ENCODE measurements around the gene MTF1.
A peak's percentile ranks its signal among the peaks of the same experiment; 100 is the strongest.

MTF1 gene

GRCh38 chr1:37817481-37817880 is 41.9 kb downstream of the MTF1 start:
- CTCF ChIA-PET: no interaction called here
- DNase-seq (ENCODE audit: extremely low spot score): no peak
- TF ChIP-seq FOXA1 (IDR thresholded peaks at IDR 0.05): no peak
- TF ChIP-seq NFRKB (IDR thresholded peaks at IDR 0.05): no peak
- no peak for TF ChIP-seq CTBP1 (IDR thresholded peaks at IDR 0.05; ENCODE audit: borderline replicate concordance)
- TF ChIP-seq PKNOX1 (IDR thresholded peaks at IDR 0.05): no peak
- no peak for TF ChIP-seq SP1 (IDR thresholded peaks at IDR 0.05)
- no peak for TF ChIP-seq TARDBP (IDR thresholded peaks at IDR 0.05)
- TF ChIP-seq ARNT (IDR thresholded peaks at IDR 0.05): no peak
- no peak for TF ChIP-seq SUZ12 (IDR thresholded peaks at IDR 0.05)
- no peak for TF ChIP-seq FOXK2 (IDR thresholded peaks at IDR 0.05)
- TF ChIP-seq ZNF384 (IDR thresholded peaks at IDR 0.05): no peak
- TF ChIP-seq ELF4 (IDR thresholded peaks at IDR 0.05): no peak
- no peak for TF ChIP-seq LEF1 (IDR thresholded peaks at IDR 0.05; ENCODE audit: borderline replicate concordance)
- no peak for TF ChIP-seq L3MBTL2 (conservative IDR thresholded peaks at IDR 0.05)
- TF ChIP-seq HDGF (IDR thresholded peaks at IDR 0.05; ENCODE audit: borderline replicate concordance): no peak
- TF ChIP-seq BHLHE40 (IDR thresholded peaks at IDR 0.05; ENCODE audit: borderline replicate concordance): no peak
- TF ChIP-seq FOXM1 (IDR thresholded peaks at IDR 0.05; ENCODE audit: borderline replicate concordance): no peak
- POLR2A ChIA-PET: interaction anchor here (1.1 to 1.3 kb wide), 3 partner anchors 9 to 42 kb away, joined by 3 to 4 read pairs (median 4); partner anchors contain the start of genes C1orf122, MTF1 and YRDC

- CTCF ChIA-PET: no interaction called here
- no peak for TF ChIP-seq ZNF384 (IDR thresholded peaks at IDR 0.05)
- TF ChIP-seq CTBP1 (IDR thresholded peaks at IDR 0.05; ENCODE audit: borderline replicate concordance): no peak
- no peak for TF ChIP-seq FOXK2 (IDR thresholded peaks at IDR 0.05)
- no peak for TF ChIP-seq SUZ12 (IDR thresholded peaks at IDR 0.05)
- no peak for TF ChIP-seq BHLHE40 (IDR thresholded peaks at IDR 0.05; ENCODE audit: borderline replicate concordance)
- TF ChIP-seq ARNT (IDR thresholded peaks at IDR 0.05): no peak
- TF ChIP-seq SP1 (IDR thresholded peaks at IDR 0.05): no peak
- TF ChIP-seq FOXM1 (IDR thresholded peaks at IDR 0.05; ENCODE audit: borderline replicate concordance): no peak
- no peak for TF ChIP-seq NFRKB (IDR thresholded peaks at IDR 0.05)
- no peak for TF ChIP-seq HDGF (IDR thresholded peaks at IDR 0.05; ENCODE audit: borderline replicate concordance)
- no peak for TF ChIP-seq FOXA1 (IDR thresholded peaks at IDR 0.05)
- TF ChIP-seq ELF4 (IDR thresholded peaks at IDR 0.05): no peak
- no peak for TF ChIP-seq LEF1 (IDR thresholded peaks at IDR 0.05; ENCODE audit: borderline replicate concordance)
- TF ChIP-seq TARDBP (IDR thresholded peaks at IDR 0.05): no peak
- no peak for TF ChIP-seq PKNOX1 (IDR thresholded peaks at IDR 0.05)
- no peak for TF ChIP-seq L3MBTL2 (conservative IDR thresholded peaks at IDR 0.05)
- POLR2A ChIA-PET: no interaction called here
Observed at GRCh38 chr1:37814252-37814651, 45.1 kb downstream of the MTF1 start.

GRCh38 chr1:37813529-37814145 is 45.8 kb downstream of the MTF1 start:
- POLR2A ChIA-PET: no interaction called here
- CTCF ChIA-PET: no interaction called here
- no peak for TF ChIP-seq LEF1 (IDR thresholded peaks at IDR 0.05; ENCODE audit: borderline replicate concordance)
- TF ChIP-seq ELF4 (IDR thresholded peaks at IDR 0.05): no peak
- TF ChIP-seq PKNOX1 (IDR thresholded peaks at IDR 0.05): no peak
- TF ChIP-seq SP1 (IDR thresholded peaks at IDR 0.05): no peak
- no peak for TF ChIP-seq SUZ12 (IDR thresholded peaks at IDR 0.05)
- TF ChIP-seq ZNF384 (IDR thresholded peaks at IDR 0.05): no peak
- TF ChIP-seq FOXK2 (IDR thresholded peaks at IDR 0.05): no peak
- TF ChIP-seq NFRKB (IDR thresholded peaks at IDR 0.05): no peak
- no peak for TF ChIP-seq CTBP1 (IDR thresholded peaks at IDR 0.05; ENCODE audit: borderline replicate concordance)
- TF ChIP-seq FOXM1 (IDR thresholded peaks at IDR 0.05; ENCODE audit: borderline replicate concordance): no peak
- no peak for TF ChIP-seq FOXA1 (IDR thresholded peaks at IDR 0.05)
- no peak for TF ChIP-seq L3MBTL2 (conservative IDR thresholded peaks at IDR 0.05)
- TF ChIP-seq HDGF (IDR thresholded peaks at IDR 0.05; ENCODE audit: borderline replicate concordance): no peak
- no peak for TF ChIP-seq BHLHE40 (IDR thresholded peaks at IDR 0.05; ENCODE audit: borderline replicate concordance)
- TF ChIP-seq TARDBP (IDR thresholded peaks at IDR 0.05): no peak
- no peak for DNase-seq (ENCODE audit: extremely low spot score)

More at GRCh38 chr1:37814252-37814651, 45.1 kb downstream of the MTF1 start:
- DNase-seq (ENCODE audit: extremely low spot score): no peak

GRCh38 chr1:37811027-37811655 is 48.3 kb downstream of the MTF1 start:
- DNase-seq (ENCODE audit: extremely low spot score): peak; percentile 78
- ChIA-PET CTCF (interaction anchor here (0.9 kb wide), 1 partner anchor 10 kb away, joined by 3 read pairs; no protein-coding TSS in a partner anchor), POLR2A (interaction anchor here (1.0 kb wide), 1 partner anchor 17 kb away, joined by 3 read pairs; the partner anchor contains the start of gene MANEAL)
- TF ChIP-seq SP1 (IDR thresholded peaks at IDR 0.05) (no peak), PKNOX1 (IDR thresholded peaks at IDR 0.05) (no peak), FOXM1 (IDR thresholded peaks at IDR 0.05; ENCODE audit: borderline replicate concordance) (no peak), L3MBTL2 (conservative IDR thresholded peaks at IDR 0.05) (0 out of 2 replicates have a peak, but pooled peaks have one; percentile 10)

GRCh38 chr1:37809942-37810341 is 49.5 kb downstream of the MTF1 start:
- CTCF ChIA-PET: no interaction called here
- DNase-seq (ENCODE audit: extremely low spot score): no peak
- POLR2A ChIA-PET: no interaction called here
- TF ChIP-seq FOXA1 (IDR thresholded peaks at IDR 0.05): no peak
- no peak for TF ChIP-seq BHLHE40 (IDR thresholded peaks at IDR 0.05; ENCODE audit: borderline replicate concordance)
- TF ChIP-seq L3MBTL2 (conservative IDR thresholded peaks at IDR 0.05): no peak
- no peak for TF ChIP-seq HDGF (IDR thresholded peaks at IDR 0.05; ENCODE audit: borderline replicate concordance)
- no peak for TF ChIP-seq PKNOX1 (IDR thresholded peaks at IDR 0.05)

All from HEK293T (cell line).